Astrocyte (in vitro differentiated cells and primary cell): ENCODE data around the gene MARK1. TPM values are rescaled to one million over a fixed set of nuclear protein-coding genes. Genes with fewer than 3 reads are reported as not detected.

Experiments
- DNase-seq: peaks from one replicate; pipeline ENCODE4 v3.0.0-alpha.2; 2010; ENCODE audit warnings: low read depth
- FAIRE-seq: peaks from 2 replicates; lab custom pipeline; 2011; peaks lifted over from hg19 to GRCh38; lab: Jason Lieb, UNC
- H2AFZ ChIP-seq: 2 replicates; pipeline ENCODE4 v1.6.0; 2012; ENCODE audit warnings: low read depth, low read length, inconsistent platforms
- H3K27ac ChIP-seq: 2 replicates; pipeline ENCODE4 v1.5.1; 2011; ENCODE audit warnings: low read depth, low read length, inconsistent platforms
- H3K27me3 ChIP-seq: 2 replicates; pipeline ENCODE4 v1.6.0; 2011; ENCODE audit warnings: low read length, inconsistent platforms; ENCODE audit not compliant: insufficient read depth
- H3K36me3 ChIP-seq: 2 replicates; pipeline ENCODE4 v1.5.1; 2011; ENCODE audit warnings: low read length, inconsistent platforms; ENCODE audit not compliant: insufficient read depth
- H3K4me1 ChIP-seq: 2 replicates; pipeline ENCODE4 v1.5.1; 2011; ENCODE audit warnings: low read length, inconsistent platforms; ENCODE audit not compliant: insufficient read depth
- H3K4me2 ChIP-seq: 2 replicates; pipeline ENCODE4 v1.6.0; 2012; ENCODE audit warnings: low read length, inconsistent platforms
- H3K4me3 ChIP-seq: 2 replicates; pipeline ENCODE4 v1.5.1; 2011; ENCODE audit warnings: low read depth, mild to moderate bottlenecking, low read length, inconsistent platforms; ENCODE audit not compliant: insufficient read depth
- H3K79me2 ChIP-seq: 2 replicates; pipeline ENCODE4 v1.6.0; 2012; ENCODE audit warnings: mild to moderate bottlenecking, low read length, inconsistent platforms; ENCODE audit not compliant: insufficient read depth
- H3K9ac ChIP-seq: 2 replicates; pipeline ENCODE4 v1.6.0; 2012; ENCODE audit warnings: mild to moderate bottlenecking, low read length, inconsistent platforms
- H3K9me3 ChIP-seq: 2 replicates; pipeline ENCODE4 v1.5.1; 2012; ENCODE audit warnings: low read depth, mild to moderate bottlenecking, low read length, inconsistent platforms; ENCODE audit not compliant: insufficient read depth
- H4K20me1 ChIP-seq: 2 replicates; pipeline ENCODE4 v1.6.0; 2012; ENCODE audit warnings: low read length, inconsistent platforms; ENCODE audit not compliant: insufficient read depth
- H3K27ac Mint-ChIP-seq: one replicate; pipeline ENCODE4 v1.8.0; 2021; ENCODE audit warnings: mild to moderate bottlenecking, mixed read lengths; ENCODE audit not compliant: unreplicated experiment
- H3K27me3 Mint-ChIP-seq: one replicate; pipeline ENCODE4 v1.8.0; 2021; ENCODE audit warnings: low read depth, mixed read lengths; ENCODE audit not compliant: unreplicated experiment
- H3K36me3 Mint-ChIP-seq: one replicate; pipeline ENCODE4 v1.8.0; 2021; ENCODE audit warnings: low read depth, mixed read lengths; ENCODE audit not compliant: unreplicated experiment
- H3K4me1 Mint-ChIP-seq: one replicate; pipeline ENCODE4 v1.8.0; 2021; ENCODE audit warnings: low read depth, mixed read lengths; ENCODE audit not compliant: unreplicated experiment
- H3K4me3 Mint-ChIP-seq: one replicate; pipeline ENCODE4 v1.8.0; 2021; ENCODE audit warnings: mild to moderate bottlenecking, moderate library complexity, mixed read lengths; ENCODE audit not compliant: unreplicated experiment
- H3K9me3 Mint-ChIP-seq: one replicate; pipeline ENCODE4 v1.8.0; 2021; ENCODE audit warnings: mild to moderate bottlenecking, mixed read lengths; ENCODE audit not compliant: unreplicated experiment
- EZH2 ChIP-seq: IDR thresholded peaks from 2 replicates; pipeline ENCODE4 v1.6.1; 2012; ENCODE audit warnings: mild to moderate bottlenecking, low read length, inconsistent platforms; ENCODE audit not compliant: insufficient read depth
- total RNA-seq: library from RNA; stranded (reverse); gene quantifications from 2 replicates; pipeline ENCODE4 v1.2.1, GENCODE V29; 2021
- TF ChIP-seq, protein P1 (sequence below): IDR thresholded peaks from 2 replicates; pipeline ENCODE4 v1.5.1; 2011; ENCODE audit warnings: low read depth, mild to moderate bottlenecking, inconsistent platforms, low read length, moderate library complexity; ENCODE audit not compliant: insufficient read depth

MARK1 gene
- total RNA-seq, 1 donor from 2014 or later, result 10.8 TPM

DNA sequence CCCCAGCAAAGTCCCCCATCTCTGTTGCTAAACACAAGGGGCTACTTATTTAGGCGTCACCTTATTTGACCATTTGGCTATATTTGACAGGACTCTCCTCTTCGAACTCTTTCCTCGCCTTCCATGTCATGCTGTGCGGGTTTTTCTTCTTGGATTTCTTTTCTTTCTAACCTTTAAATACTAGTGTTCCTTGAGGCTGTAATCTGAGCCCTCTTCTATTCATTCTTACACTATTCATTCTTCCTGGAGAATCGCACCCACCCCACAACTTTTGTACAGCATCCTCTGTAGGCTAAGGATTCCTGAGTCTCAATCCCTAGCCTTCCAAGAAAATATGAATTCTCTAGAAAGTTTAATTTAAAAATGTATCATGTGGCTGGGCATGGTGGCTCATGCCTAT lies 100.5 kb downstream of the MARK1 start:
- no peak overlapping the region for H3K27ac Mint-ChIP-seq
- H3K4me2 ChIP-seq, result no peak overlapping the region
- H4K20me1 ChIP-seq, result no peaks in the 10 kb centered on the region
- H3K27ac ChIP-seq, result no peak overlapping the region
- no peaks in the 10 kb centered on the region for H3K27me3 ChIP-seq
- no peak for FAIRE-seq
- H3K9ac ChIP-seq, result no peak overlapping the region
- no peaks in the 10 kb centered on the region for H3K4me1 Mint-ChIP-seq
- no peak overlapping the region for H2AFZ ChIP-seq
- no peaks in the 10 kb centered on the region for H3K27me3 Mint-ChIP-seq
- no peak overlapping the region for H3K4me3 Mint-ChIP-seq
- peaks cover 22% of the 10 kb centered on the region for H3K36me3 Mint-ChIP-seq
- H3K79me2 ChIP-seq, result no peaks in the 10 kb centered on the region
- no peaks in the 10 kb centered on the region for H3K36me3 ChIP-seq
- no peaks in the 10 kb centered on the region for H3K4me1 ChIP-seq
- H3K4me3 ChIP-seq, result no peak overlapping the region
- TF ChIP-seq, protein P1, sequence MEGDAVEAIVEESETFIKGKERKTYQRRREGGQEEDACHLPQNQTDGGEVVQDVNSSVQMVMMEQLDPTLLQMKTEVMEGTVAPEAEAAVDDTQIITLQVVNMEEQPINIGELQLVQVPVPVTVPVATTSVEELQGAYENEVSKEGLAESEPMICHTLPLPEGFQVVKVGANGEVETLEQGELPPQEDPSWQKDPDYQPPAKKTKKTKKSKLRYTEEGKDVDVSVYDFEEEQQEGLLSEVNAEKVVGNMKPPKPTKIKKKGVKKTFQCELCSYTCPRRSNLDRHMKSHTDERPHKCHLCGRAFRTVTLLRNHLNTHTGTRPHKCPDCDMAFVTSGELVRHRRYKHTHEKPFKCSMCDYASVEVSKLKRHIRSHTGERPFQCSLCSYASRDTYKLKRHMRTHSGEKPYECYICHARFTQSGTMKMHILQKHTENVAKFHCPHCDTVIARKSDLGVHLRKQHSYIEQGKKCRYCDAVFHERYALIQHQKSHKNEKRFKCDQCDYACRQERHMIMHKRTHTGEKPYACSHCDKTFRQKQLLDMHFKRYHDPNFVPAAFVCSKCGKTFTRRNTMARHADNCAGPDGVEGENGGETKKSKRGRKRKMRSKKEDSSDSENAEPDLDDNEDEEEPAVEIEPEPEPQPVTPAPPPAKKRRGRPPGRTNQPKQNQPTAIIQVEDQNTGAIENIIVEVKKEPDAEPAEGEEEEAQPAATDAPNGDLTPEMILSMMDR, result no peak
- TF ChIP-seq EZH2, result no peak
- H3K9me3 ChIP-seq, result no peaks in the 10 kb centered on the region
- DNase-seq, result no peak
- H3K9me3 Mint-ChIP-seq, result no peaks in the 10 kb centered on the region

DNA sequence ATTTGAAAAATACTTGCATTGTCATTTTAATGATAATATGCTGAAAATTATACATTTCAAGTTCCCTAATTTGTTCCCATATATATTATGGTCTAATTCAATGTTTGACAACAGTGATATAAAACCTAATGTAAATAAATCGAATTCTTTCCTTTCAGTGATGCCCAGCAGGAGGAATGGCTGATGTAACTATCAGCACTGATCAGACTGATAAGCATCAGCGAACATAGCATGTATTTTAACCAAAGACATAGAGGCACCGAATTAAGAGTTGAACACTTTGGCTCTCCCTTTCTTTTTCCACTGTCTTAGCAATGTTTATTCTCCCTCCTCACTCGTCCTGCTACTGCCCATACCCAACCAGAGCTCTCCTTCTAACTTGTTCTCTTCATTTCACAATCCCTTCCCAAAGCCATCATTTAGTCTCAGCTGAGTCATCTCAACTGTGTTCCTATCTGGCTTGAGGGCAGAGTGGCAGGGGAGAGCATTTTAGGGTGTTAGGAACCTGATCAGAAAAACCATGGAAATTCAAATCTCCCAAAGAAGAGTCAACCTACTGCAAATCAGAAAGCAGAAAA lies 103.4 kb downstream of the MARK1 start:
- no peaks in the 10 kb centered on the region for H3K27me3 Mint-ChIP-seq
- no peaks in the 10 kb centered on the region for H3K36me3 ChIP-seq
- no peaks in the 10 kb centered on the region for H3K79me2 ChIP-seq
- DNase-seq, result no peak
- no peaks in the 10 kb centered on the region for H3K9me3 Mint-ChIP-seq
- TF ChIP-seq, protein P1, result no peak
- TF ChIP-seq EZH2, result no peak
- H3K4me1 Mint-ChIP-seq, result no peaks in the 10 kb centered on the region
- no peak overlapping the region for H3K27ac Mint-ChIP-seq
- no peaks in the 10 kb centered on the region for H3K4me1 ChIP-seq
- H3K4me2 ChIP-seq, result no peak overlapping the region
- H3K4me3 ChIP-seq, result no peak overlapping the region
- no peak overlapping the region for H2AFZ ChIP-seq
- no peak overlapping the region for H3K9ac ChIP-seq
- H3K27me3 ChIP-seq, result no peaks in the 10 kb centered on the region
- H3K9me3 ChIP-seq, result no peaks in the 10 kb centered on the region
- no peak for FAIRE-seq
- H3K36me3 Mint-ChIP-seq, result peaks cover 5% of the 10 kb centered on the region
- H3K27ac ChIP-seq, result no peak overlapping the region
- H4K20me1 ChIP-seq, result no peaks in the 10 kb centered on the region
- no peak overlapping the region for H3K4me3 Mint-ChIP-seq

DNA sequence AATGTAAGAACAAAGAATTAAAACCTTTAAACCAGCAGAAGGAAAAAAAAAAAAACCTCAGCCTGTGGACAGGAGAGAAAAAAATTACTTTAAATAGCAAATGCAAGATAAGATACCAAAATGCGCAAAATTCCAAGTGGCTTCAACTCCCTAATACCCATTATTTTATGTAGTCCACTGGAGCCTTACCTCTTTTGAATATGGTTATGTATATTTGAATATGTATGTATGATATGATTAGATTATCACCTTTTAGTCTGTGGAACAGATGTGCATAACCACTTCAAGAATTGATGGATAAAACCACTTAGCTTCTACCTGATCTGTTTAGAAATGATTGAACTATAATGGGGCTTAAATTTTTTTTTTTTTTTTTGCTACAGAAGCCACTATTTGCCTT lies 109.8 kb downstream of the MARK1 start:
- Histone ChIP-seq H4K20me1 (no peaks in the 10 kb centered on the region), H2AFZ (no peak overlapping the region), H3K27ac (no peak overlapping the region), H3K79me2 (no peaks in the 10 kb centered on the region), H3K4me3 (no peak overlapping the region), H3K4me2 (no peak overlapping the region), H3K9ac (no peak overlapping the region), H3K4me1 (no peaks in the 10 kb centered on the region), H3K36me3 (no peaks in the 10 kb centered on the region), H3K9me3 (no peaks in the 10 kb centered on the region), H3K27me3 (no peaks in the 10 kb centered on the region)
- Mint-ChIP-seq H3K36me3 (peaks cover 6% of the 10 kb centered on the region), H3K9me3 (no peaks in the 10 kb centered on the region), H3K27me3 (no peaks in the 10 kb centered on the region), H3K4me1 (no peaks in the 10 kb centered on the region), H3K4me3 (no peak overlapping the region), H3K27ac (no peak overlapping the region)
- FAIRE-seq (no peak), DNase-seq (no peak)
- TF ChIP-seq, protein P1, result no peak
- TF ChIP-seq EZH2, result no peak
